Sigmoid colon (tissue), 3 donors: ENCODE results near the gene CEMIP.

ENCODE experiments used
- CTCF ChIP-seq, 4 experiments: fragments of 450-650 bp in 3 of 4; fragments of 200-600 bp in 1 of 4; IDR thresholded peaks; one replicate each; pipeline ENCODE4 v1.5.1; 2016 to 2019; ENCODE audit warnings: antibody characterized with exemption in 4 of 4, mild to moderate bottlenecking in 3 of 4, moderate library complexity in 2 of 4
- POLR2A ChIP-seq, 2 donors: fragments of 450-650 bp; IDR thresholded peaks; one replicate each; pipeline ENCODE4 v1.6.1; 2016; ENCODE audit warnings: antibody characterized with exemption in 2 of 2, mild to moderate bottlenecking in 2 of 2, moderate library complexity in 2 of 2

- no peak for TF ChIP-seq CTCF (IDR thresholded peaks at IDR 0.05)
- no peak for TF ChIP-seq POLR2A (IDR thresholded peaks at IDR 0.05)
Measured at GRCh38 chr15:80787316-80787715, 8.1 kb downstream of the CEMIP start.
